HEK293 (cell line): ENCODE results near the gene PRR15L.
A peak's percentile ranks its signal among the peaks of the same experiment; 100 is the strongest.

ENCODE experiments used
- CTCF ChIA-PET: fragments of 350-600 bp; formaldehyde crosslinking; extraction: SDS; loops from one replicate; lab custom pipeline; 2021; ENCODE audit warnings: antibody characterized with exemption; lab: Yijun Ruan, JAX
- POLR2A ChIA-PET: fragments of 300-600 bp; formaldehyde crosslinking; extraction: SDS; loops from one replicate; lab custom pipeline; 2020; ENCODE audit warnings: antibody characterized with exemption, inconsistent platforms; lab: Yijun Ruan, JAX
- H3K27ac ChIP-seq: fragments of 200-500 bp; sonication (Bioruptor generic); 2 replicates; pipeline ENCODE4 v1.5.1; 2014; ENCODE audit warnings: low read depth, low read length, control low read depth, inconsistent platforms; ENCODE audit errors: extremely low read depth
- H3K36me3 ChIP-seq, 2 experiments: fragments of 200-500 bp in 1 of 2; sonication (Bioruptor generic) in 1 of 2; 1 replicate in 1 of 2; 2 replicates in 1 of 2; pipeline ENCODE4 v1.5.1; 2014 to 2017; ENCODE audit warnings: inconsistent platforms in 2 of 2, low read length in 2 of 2; ENCODE audit not compliant: control insufficient read depth in 2 of 2, insufficient read depth in 1 of 2
- H3K4me1 ChIP-seq: fragments of 200-500 bp; sonication (Bioruptor generic); 2 replicates; pipeline ENCODE4 v1.5.1; 2014; ENCODE audit warnings: mild to moderate bottlenecking, low read length, inconsistent platforms; ENCODE audit not compliant: control insufficient read depth, insufficient read depth
- H3K4me3 ChIP-seq: 2 replicates; pipeline ENCODE4 v1.5.1; 2011; ENCODE audit warnings: low read depth, mild to moderate bottlenecking, control low read depth, low read length, moderate library complexity
- H3K9me3 ChIP-seq: fragments of 200-500 bp; sonication (Bioruptor generic); 2 replicates; pipeline ENCODE4 v1.5.1; 2014; ENCODE audit warnings: low read depth, low read length, inconsistent platforms; ENCODE audit not compliant: control insufficient read depth, insufficient read depth
- INSM2 ChIP-seq: fragments of 450-650 bp; formaldehyde crosslinking; IDR thresholded peaks from 2 replicates; pipeline ENCODE4 v1.5.1; 2016; ENCODE audit warnings: missing biosample characterization, missing genetic modification characterization
- TCF7L2 ChIP-seq: IDR thresholded peaks from 2 replicates; pipeline ENCODE4 v1.6.1; 2011; ENCODE audit warnings: low read depth, mild to moderate bottlenecking, inconsistent platforms, low read length, moderate library complexity, borderline replicate concordance
- ZBTB6 ChIP-seq: fragments of 450-650 bp; formaldehyde crosslinking; IDR thresholded peaks from 2 replicates; pipeline ENCODE4 v1.5.1; 2017; ENCODE audit warnings: missing biosample characterization, missing genetic modification characterization
- ZFP3 ChIP-seq: fragments of 450-650 bp; formaldehyde crosslinking; IDR thresholded peaks from 2 replicates; pipeline ENCODE4 v1.5.1; 2016; ENCODE audit warnings: low read depth, missing biosample characterization, missing genetic modification characterization
- ZIC2 ChIP-seq: fragments of 450-650 bp; formaldehyde crosslinking; IDR thresholded peaks from 2 replicates; pipeline ENCODE4 v1.5.1; 2016; ENCODE audit warnings: missing biosample characterization, missing genetic modification characterization
- ZNF121 ChIP-seq: fragments of 450-650 bp; formaldehyde crosslinking; IDR thresholded peaks from 2 replicates; pipeline ENCODE4 v1.5.1; 2016; ENCODE audit warnings: missing biosample characterization, missing genetic modification characterization
- ZNF248 ChIP-seq: fragments of 450-650 bp; formaldehyde crosslinking; IDR thresholded peaks from 2 replicates; pipeline ENCODE4 v1.5.1; 2017; ENCODE audit warnings: missing biosample characterization, missing genetic modification characterization
- ZNF26 ChIP-seq: fragments of 450-650 bp; formaldehyde crosslinking; IDR thresholded peaks from 2 replicates; pipeline ENCODE4 v1.5.1; 2016; ENCODE audit warnings: missing biosample characterization, missing genetic modification characterization
- ZNF335 ChIP-seq: fragments of 450-650 bp; formaldehyde crosslinking; conservative IDR thresholded peaks from 2 replicates; pipeline ENCODE4 v1.5.1; 2016; ENCODE audit warnings: missing biosample characterization, missing genetic modification characterization
- ZNF341 ChIP-seq: fragments of 450-650 bp; formaldehyde crosslinking; IDR thresholded peaks from 2 replicates; pipeline ENCODE4; 2016; ENCODE audit warnings: low read depth, missing biosample characterization, missing genetic modification characterization
- ZNF580 ChIP-seq: fragments of 450-650 bp; formaldehyde crosslinking; IDR thresholded peaks from 2 replicates; pipeline ENCODE4 v1.5.1; 2016; ENCODE audit warnings: missing biosample characterization, missing genetic modification characterization
- ZNF600 ChIP-seq: fragments of 450-650 bp; formaldehyde crosslinking; IDR thresholded peaks from 2 replicates; pipeline ENCODE4 v1.5.1; 2016; ENCODE audit warnings: missing biosample characterization, missing genetic modification characterization
- ZNF624 ChIP-seq: fragments of 450-650 bp; formaldehyde crosslinking; IDR thresholded peaks from 2 replicates; pipeline ENCODE4 v1.5.1; 2017; ENCODE audit warnings: missing biosample characterization, missing genetic modification characterization
- ZNF768 ChIP-seq: fragments of 450-650 bp; formaldehyde crosslinking; IDR thresholded peaks from 2 replicates; pipeline ENCODE4 v1.5.1; 2018; ENCODE audit warnings: missing biosample characterization, mild to moderate bottlenecking, missing genetic modification characterization
- ZNF776 ChIP-seq: fragments of 450-650 bp; formaldehyde crosslinking; IDR thresholded peaks from 2 replicates; pipeline ENCODE4 v1.5.0; 2017; ENCODE audit warnings: missing biosample characterization, missing genetic modification characterization, borderline replicate concordance
- ZNF843 ChIP-seq: fragments of 450-650 bp; formaldehyde crosslinking; IDR thresholded peaks from 2 replicates; pipeline ENCODE4 v1.5.1; 2016; ENCODE audit warnings: missing biosample characterization, missing genetic modification characterization
- ZSCAN30 ChIP-seq: fragments of 450-650 bp; IDR thresholded peaks from 2 replicates; pipeline ENCODE4 v1.5.1; 2018; ENCODE audit warnings: missing biosample characterization, mild to moderate bottlenecking, missing genetic modification characterization, moderate library complexity

PRR15L gene

GRCh38 chr17:47945080-47945479 is 12.6 kb downstream of the PRR15L start (continued):
- no peak for TF ChIP-seq ZNF26 (tag by site-specific recombination)
- no peak for TF ChIP-seq ZNF843 (tag by site-specific recombination)

GRCh38 chr17:47942568-47942967 is 15.1 kb downstream of the PRR15L start:
- Histone ChIP-seq H3K4me1 (no peaks in the 10 kb centered on the region), H3K36me3 (peaks cover 0 to 39% of the 10 kb centered on the region in 2 experiments; a peak in 2 of 3 replicates), H3K9me3 (no peaks in the 10 kb centered on the region), H3K27ac (no peak overlapping the region), H3K4me3 (peak overlapping the region; percentile 79)
- CTCF ChIA-PET = interaction anchor here (0.6 to 22.4 kb wide), 11 partner anchors 8 to 432 kb away, joined by 3 to 592 read pairs (median 4); partner anchors contain the start of gene CDK5RAP3
- TF ChIP-seq ZBTB6 (tag by site-specific recombination) (no peak), TCF7L2 (no peak), ZNF121 (tag by site-specific recombination) (peak; percentile 95), ZNF600 (no peak), ZSCAN30 (tag by site-specific recombination) (no peak), ZNF624 (tag by site-specific recombination) (no peak)
- POLR2A ChIA-PET = interaction anchor here (0.7 to 3.8 kb wide), 7 partner anchors 12 to 165 kb away, joined by 6 to 37 read pairs (median 14); partner anchors contain the start of genes CDK5RAP3, NFE2L1, PRR15L and SNX11

- Histone ChIP-seq H3K36me3 (peaks cover 0 to 38% of the 10 kb centered on the region in 2 experiments; a peak in 1 of 3 replicates), H3K9me3 (no peaks in the 10 kb centered on the region), H3K4me1 (no peaks in the 10 kb centered on the region), H3K27ac (peak overlapping the region; percentile 61; the same call in 1 of the 2 replicates), H3K4me3 (peak overlapping the region; percentile 79)
- peak; percentile 96 for TF ChIP-seq ZNF335 (tag by site-specific recombination)
- TF ChIP-seq ZNF580 (tag by site-specific recombination) = no peak
- peak; percentile 42; the same call in 1 of the 2 replicates for TF ChIP-seq ZNF341 (tag by site-specific recombination)
- ChIA-PET CTCF (interaction anchor here (0.6 to 22.4 kb wide), 10 partner anchors 9 to 432 kb away, joined by 3 to 592 read pairs (median 6); partner anchors contain the start of genes CDK5RAP3 and SCRN2), POLR2A (interaction anchor here (0.6 to 3.8 kb wide), 11 partner anchors 12 to 166 kb away, joined by 3 to 37 read pairs (median 8); partner anchors contain the start of genes CDK5RAP3, NFE2L1, PRR15L and SNX11)
These were observed 15.6 kb downstream of the PRR15L start for GRCh38 chr17:47942096-47942510.

GRCh38 chr17:47941246-47942095 is 16.2 kb downstream of the PRR15L start, which contains the start of gene PNPO:
Gene PNPO (plus strand): TSS chr17:47941571. CDS start chr17:47941676, 105 bp downstream.
- ChIA-PET POLR2A (interaction anchor here (0.6 to 3.8 kb wide), 25 partner anchors 9 to 291 kb away, joined by 3 to 37 read pairs (median 5); partner anchors contain the start of genes CDK5RAP3, LRRC46, MRPL10 and NFE2L1), CTCF (interaction anchor here (0.5 to 22.4 kb wide), 16 partner anchors 9 to 1929 kb away, joined by 3 to 592 read pairs (median 4); partner anchors contain the start of genes CDK5RAP3, PRR15L and SCRN2)
- peaks cover 0 to 34% of the 10 kb centered on the region in 2 experiments; a peak in 1 of 3 replicates for H3K36me3 ChIP-seq
- H3K27ac ChIP-seq = peak within 1 kb of the TSS; percentile 61; the same call in 1 of the 2 replicates
- H3K4me3 ChIP-seq = peak within 1 kb of the TSS; percentile 79
- H3K9me3 ChIP-seq = no peaks in the 10 kb centered on the region
- no peaks in the 10 kb centered on the region for H3K4me1 ChIP-seq
- TF ChIP-seq INSM2 (tag by site-specific recombination) = peak; percentile 46; the same call in 1 of the 2 replicates
- TF ChIP-seq ZNF776 = no peak
- no peak for TF ChIP-seq ZFP3 (tag by site-specific recombination)
- no peak for TF ChIP-seq ZNF248 (tag by site-specific recombination)
- peak; percentile 90 for TF ChIP-seq ZIC2
- TF ChIP-seq ZNF768 (tag by site-specific recombination) = no peak
